Smooth muscle cell (in vitro differentiated cells): ENCODE results near the gene TREH. TPM values are rescaled to one million over a fixed set of nuclear protein-coding genes. Genes with fewer than 3 reads are reported as not detected.

Experiments used
- DNase-seq: peaks from one replicate; lab custom pipeline; 2025; ENCODE audit not compliant: unreplicated experiment; lab: John Stamatoyannopoulos, UW
- H2AFZ ChIP-seq: fragments of 200-600 bp; sonication (generic); 2 replicates; pipeline ENCODE4 v1.6.0; 2016; ENCODE audit warnings: antibody characterized with exemption, low read depth, mild to moderate bottlenecking
- H3F3A ChIP-seq: fragments of 200-600 bp; sonication (generic); 2 replicates; pipeline ENCODE4 v1.6.0; 2017; ENCODE audit warnings: antibody characterized with exemption, low read depth
- H3K27ac ChIP-seq: fragments of 200-600 bp; sonication (generic); 2 replicates; pipeline ENCODE4 v1.5.1; 2016; ENCODE audit warnings: low read depth, mild to moderate bottlenecking
- H3K27me3 ChIP-seq: fragments of 200-600 bp; sonication (generic); 2 replicates; pipeline ENCODE4 v1.6.1; 2016; ENCODE audit warnings: low read depth, mild to moderate bottlenecking
- H3K36me3 ChIP-seq: fragments of 200-600 bp; sonication (generic); 2 replicates; pipeline ENCODE4 v1.5.1; 2016; ENCODE audit warnings: low read depth
- H3K4me1 ChIP-seq: fragments of 200-600 bp; sonication (generic); 2 replicates; pipeline ENCODE4 v1.5.1; 2016; ENCODE audit warnings: low read depth
- H3K4me2 ChIP-seq: fragments of 200-600 bp; sonication (generic); 2 replicates; pipeline ENCODE4 v1.6.0; 2016; ENCODE audit warnings: mild to moderate bottlenecking
- H3K4me3 ChIP-seq: fragments of 200-600 bp; sonication (generic); 2 replicates; pipeline ENCODE4 v1.5.1; 2016; ENCODE audit warnings: mild to moderate bottlenecking
- H3K79me2 ChIP-seq: fragments of 200-600 bp; sonication (generic); 2 replicates; pipeline ENCODE4 v1.6.0; 2016; ENCODE audit warnings: low read depth, mild to moderate bottlenecking
- H3K9ac ChIP-seq: fragments of 200-600 bp; sonication (generic); 2 replicates; pipeline ENCODE4 v1.6.0; 2016; ENCODE audit warnings: low read depth
- H3K9me3 ChIP-seq: fragments of 200-600 bp; sonication (generic); replicated peaks from 2 replicates; pipeline ENCODE4 v1.5.1; 2016; ENCODE audit warnings: low read depth
- H4K20me1 ChIP-seq: fragments of 200-600 bp; sonication (generic); 2 replicates; pipeline ENCODE4 v1.6.0; 2016; ENCODE audit warnings: low read depth
- CTCF ChIP-seq: fragments of 200-600 bp; sonication (generic); IDR thresholded peaks from 2 replicates; pipeline ENCODE4 v1.5.1; 2017; ENCODE audit warnings: borderline replicate concordance, mild to moderate bottlenecking, antibody characterized with exemption; ENCODE audit not compliant: insufficient read depth, poor library complexity, severe bottlenecking
- WGBS: methylation state at CpG from one replicate; pipeline ENCODE4 v1.1.7; 2016; ENCODE audit warnings: low lambda C conversion rate; 5-methylcytosine and 5-hydroxymethylcytosine counted together
- polyA plus RNA-seq: library from polyadenylated mRNA; unstranded; fragments of >200 nt; fragmentation: Nextera tagmentation; extraction: Ambion mirVana; gene quantifications from 2 replicates; pipeline ENCODE4 v1.2.1, GENCODE V29; 2016
- total RNA-seq: library from RNA; depleted of rRNA; stranded (reverse); fragments of >200 nt; gene quantifications from 2 replicates; pipeline ENCODE4 v1.2.3, GENCODE V29; 2014

The TREH gene
- total and polyA plus RNA-seq, 2 experiments from 2014 or later, result 0.49 TPM; not detected in 1

- no peak for DNase-seq
- Histone ChIP-seq H3K27ac (no peak overlapping the region), H3K9ac (no peak overlapping the region), H3K79me2 (no peaks in the 10 kb centered on the region), H3K4me1 (peaks cover 6% of the 10 kb centered on the region), H2AFZ (no peak overlapping the region), H3K9me3 (no peaks in the 10 kb centered on the region), H3K27me3 (no peaks in the 10 kb centered on the region), H3K36me3 (no peaks in the 10 kb centered on the region), H3K4me2 (no peak overlapping the region), H3F3A (no peaks in the 10 kb centered on the region), H3K4me3 (no peak overlapping the region), H4K20me1 (no peaks in the 10 kb centered on the region)
- TF ChIP-seq CTCF, result no peak
- 96% methylated on average over 5 of the region's 5 CpGs for WGBS
Measured at GRCh38 chr11:118703563-118704106, 24.2 kb upstream of the TREH start.

- Histone ChIP-seq H3K9ac (no peak overlapping the region), H3K9me3 (no peaks in the 10 kb centered on the region), H3K4me2 (no peak overlapping the region), H3K79me2 (no peaks in the 10 kb centered on the region), H3K4me3 (no peak overlapping the region), H2AFZ (no peak overlapping the region), H3K36me3 (no peaks in the 10 kb centered on the region), H3K27me3 (no peaks in the 10 kb centered on the region), H4K20me1 (no peaks in the 10 kb centered on the region), H3F3A (no peaks in the 10 kb centered on the region), H3K4me1 (no peaks in the 10 kb centered on the region), H3K27ac (no peak overlapping the region)
- WGBS, result 91% methylated on average over 7 of the region's 7 CpGs
- TF ChIP-seq CTCF, result no peak
- no peak for DNase-seq
Measured at GRCh38 chr11:118699506-118700220, 20.2 kb upstream of the TREH start.

- Histone ChIP-seq H3K4me1 (no peaks in the 10 kb centered on the region), H3K27ac (no peak overlapping the region), H3K4me2 (no peak overlapping the region), H3K79me2 (no peaks in the 10 kb centered on the region), H4K20me1 (no peaks in the 10 kb centered on the region), H3K9me3 (no peaks in the 10 kb centered on the region), H3K9ac (no peak overlapping the region), H3F3A (no peaks in the 10 kb centered on the region), H2AFZ (no peak overlapping the region), H3K36me3 (no peaks in the 10 kb centered on the region), H3K4me3 (no peak overlapping the region), H3K27me3 (no peaks in the 10 kb centered on the region)
- WGBS, result 87% methylated on average over 8 of the region's 8 CpGs
- no peak for DNase-seq
- TF ChIP-seq CTCF, result no peak
Measured at GRCh38 chr11:118697346-118697745, 17.9 kb upstream of the TREH start.
